ENCODE measurements around the gene NLE1.

DNA sequence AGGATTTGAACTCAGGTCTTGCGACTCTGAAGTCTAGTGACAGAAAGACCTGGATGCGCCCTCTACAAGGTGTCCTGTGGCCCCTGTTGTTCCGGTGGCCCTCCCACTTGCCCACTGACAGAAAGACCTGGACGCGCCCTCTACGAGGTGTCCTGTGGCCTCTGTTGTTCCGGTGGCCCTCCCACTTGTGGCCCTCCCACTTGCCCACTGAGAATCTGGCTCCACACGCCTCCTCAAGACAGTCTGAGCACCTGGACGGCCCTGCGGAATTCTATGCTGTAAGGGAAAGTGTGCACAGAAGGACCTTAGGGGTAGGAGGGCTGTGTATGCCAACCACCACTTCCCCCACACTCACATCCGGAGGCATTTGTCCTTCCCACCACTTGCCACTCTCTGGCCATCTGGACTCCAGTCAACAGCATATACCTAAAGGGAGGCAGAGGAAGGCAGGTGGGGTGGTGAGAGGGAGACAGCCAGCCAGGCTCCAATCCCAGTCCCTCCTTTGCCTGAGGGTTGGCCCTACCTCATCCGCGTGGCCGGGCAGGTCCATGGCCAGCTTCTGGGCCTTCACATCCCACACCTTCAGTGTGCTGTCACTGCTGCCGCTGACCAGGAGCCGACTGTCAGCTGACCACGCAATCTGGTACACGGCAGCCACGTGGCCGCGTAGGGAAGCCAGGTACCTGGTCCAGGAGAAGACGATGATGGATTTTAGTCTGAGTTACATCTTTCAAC, 9.1 kb downstream of the NLE1 start:
- TF ChIP-seq CTCF (IDR thresholded peaks at IDR 0.05) (no peak), POLR2A (IDR thresholded peaks at IDR 0.05) (no peak)
